GM19240 (cell line): ENCODE results near the gene ANKS1B.
"Not testable (repeated sequence)": the region's sequence is repeated elsewhere in the genome, so short reads cannot be mapped to it uniquely, and the experiment has no call there.

Source experiments
- DNase-seq: peaks from one replicate; pipeline ENCODE4 v3.0.0; 2011; ENCODE audit warnings: low spot score; ENCODE audit not compliant: insufficient read length

ANKS1B gene

GRCh38 chr12:99067171-99067785, 917.5 kb downstream of the ANKS1B start:
- no peak for DNase-seq

GRCh38 chr12:99066726-99067125, 918.0 kb downstream of the ANKS1B start:
- no peak for DNase-seq

- DNase-seq, result no peak
Observed at GRCh38 chr12:99063182-99063581, 921.6 kb downstream of the ANKS1B start.

DNA sequence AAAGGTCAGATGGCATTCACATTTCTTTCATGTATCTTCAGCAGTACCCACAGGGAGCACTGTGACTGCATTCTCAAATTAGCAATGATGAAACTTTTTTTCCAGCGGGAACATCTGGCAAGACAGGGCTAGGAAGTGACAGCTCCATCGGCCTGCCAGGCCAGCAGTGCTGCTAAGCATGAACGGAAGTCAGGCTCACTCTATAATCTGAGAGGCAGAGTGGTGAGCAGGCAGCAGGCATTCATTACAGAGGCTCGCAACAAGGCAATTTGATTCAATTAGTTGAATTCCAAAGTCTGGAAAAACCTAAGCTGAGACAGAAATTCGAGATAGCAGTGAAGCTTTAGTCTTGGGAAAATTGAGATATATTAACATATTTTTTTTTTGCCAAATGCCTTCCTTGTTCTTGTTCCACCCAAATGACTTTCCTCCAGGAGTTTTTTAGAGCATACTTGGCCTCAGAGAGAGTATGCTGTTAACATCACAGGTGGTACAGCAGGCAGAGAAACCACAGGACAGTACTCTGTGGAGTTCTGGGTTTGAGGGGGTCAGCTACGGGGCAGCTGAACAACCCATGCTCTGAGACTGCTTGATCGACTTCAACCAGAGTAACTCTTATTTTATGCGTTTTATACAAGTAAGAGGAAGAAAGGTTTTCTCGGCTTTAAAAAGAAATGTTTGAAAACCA, 924.8 kb downstream of the ANKS1B start:
- no peak for DNase-seq

- DNase-seq, result no peak
Observed at GRCh38 chr12:99057670-99058069, 927.1 kb downstream of the ANKS1B start.

DNA sequence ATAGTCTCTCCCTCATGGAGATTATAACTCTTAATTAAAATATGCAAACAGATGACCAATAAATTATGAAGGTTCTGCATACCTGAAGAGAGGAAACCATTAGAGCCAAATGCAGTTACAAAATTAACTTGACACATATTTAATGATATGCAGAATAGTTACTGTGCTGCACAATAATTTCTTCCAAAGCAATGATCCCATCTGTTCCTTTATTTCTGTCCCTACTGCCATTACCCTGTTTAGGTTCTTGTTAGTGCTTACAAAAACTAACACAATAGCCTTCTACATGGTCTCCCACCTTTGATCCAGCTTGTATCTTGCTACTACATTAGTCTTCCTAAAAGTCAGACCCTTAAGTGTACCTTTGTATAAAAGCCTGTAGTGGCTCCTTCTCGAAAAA, 928.5 kb downstream of the ANKS1B start:
- DNase-seq, result no peak

DNA sequence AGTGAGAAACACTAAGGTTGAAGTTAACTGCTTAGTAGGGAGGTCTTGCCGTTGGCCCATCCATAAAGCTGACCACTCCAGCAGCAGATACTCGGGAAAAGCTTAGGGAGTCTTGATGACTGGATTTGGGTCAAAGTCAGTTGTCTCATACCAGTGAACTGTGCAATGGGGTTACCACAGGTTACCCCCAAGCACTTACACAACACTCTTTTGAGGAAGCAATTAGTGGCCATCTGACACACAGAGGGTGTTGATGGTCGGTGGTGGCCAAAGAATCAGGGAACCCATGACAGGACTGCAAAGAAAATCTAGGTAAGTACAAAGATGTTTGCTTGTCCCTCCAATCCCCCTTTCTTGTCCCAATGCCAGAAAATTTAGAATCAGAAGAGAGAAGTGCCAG, 929.4 kb downstream of the ANKS1B start:
- DNase-seq, result no peak

GRCh38 chr12:99054601-99055128, 930.1 kb downstream of the ANKS1B start:
- DNase-seq, result no peak

DNA sequence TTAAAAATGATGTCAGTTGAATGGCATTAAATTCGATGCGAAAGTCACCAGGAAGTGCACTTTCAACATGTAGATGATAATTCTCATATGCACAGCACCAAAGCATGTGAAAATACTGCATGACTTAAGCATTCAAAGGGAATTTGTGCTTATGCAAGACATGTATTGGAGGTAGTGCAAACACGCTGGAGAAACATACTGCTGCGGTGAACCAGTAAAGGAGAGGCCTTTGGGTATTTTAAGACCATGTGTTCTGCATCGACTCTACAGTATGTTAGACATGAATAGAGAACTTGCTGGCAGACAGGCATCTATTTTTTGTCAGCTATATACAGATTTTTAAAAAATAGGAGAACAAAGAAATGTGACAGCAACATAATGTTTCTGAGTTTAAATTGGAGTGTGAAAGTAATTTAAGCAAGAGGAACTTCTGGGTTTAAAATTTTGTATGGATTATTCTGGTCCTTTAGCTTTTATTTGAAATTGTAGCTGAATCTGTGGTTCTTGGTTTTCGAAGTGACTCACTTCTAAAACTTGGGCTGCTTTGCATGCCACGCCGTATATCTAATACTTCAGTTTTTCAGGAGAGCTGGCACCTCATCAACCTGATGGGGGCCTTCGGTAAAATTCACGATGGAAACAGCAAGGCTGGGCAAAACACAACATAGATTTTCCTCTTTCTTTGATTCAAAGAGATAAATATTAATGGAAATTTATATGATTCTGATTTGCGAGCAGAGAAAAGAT, 930.9 kb downstream of the ANKS1B start:
- no peak for DNase-seq

DNA sequence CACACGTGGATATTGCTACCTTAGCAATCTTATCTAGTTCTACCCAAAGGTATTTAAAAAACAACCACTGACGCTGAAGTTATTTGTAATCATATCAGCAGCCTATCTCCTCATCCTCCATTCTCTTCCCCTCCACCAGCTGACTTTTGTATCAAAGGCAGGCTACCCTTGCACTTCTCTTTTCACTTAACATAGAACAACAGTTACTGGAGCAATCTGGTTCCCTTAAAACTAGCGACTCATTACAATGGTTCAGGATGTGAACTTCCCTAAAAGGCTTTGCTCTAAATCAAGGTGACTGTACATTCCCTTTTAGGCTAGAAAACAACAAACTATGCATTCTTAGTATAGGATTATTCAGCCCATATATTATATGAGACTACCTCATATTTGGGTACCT, 935.0 kb downstream of the ANKS1B start:
- DNase-seq, result no peak

DNA sequence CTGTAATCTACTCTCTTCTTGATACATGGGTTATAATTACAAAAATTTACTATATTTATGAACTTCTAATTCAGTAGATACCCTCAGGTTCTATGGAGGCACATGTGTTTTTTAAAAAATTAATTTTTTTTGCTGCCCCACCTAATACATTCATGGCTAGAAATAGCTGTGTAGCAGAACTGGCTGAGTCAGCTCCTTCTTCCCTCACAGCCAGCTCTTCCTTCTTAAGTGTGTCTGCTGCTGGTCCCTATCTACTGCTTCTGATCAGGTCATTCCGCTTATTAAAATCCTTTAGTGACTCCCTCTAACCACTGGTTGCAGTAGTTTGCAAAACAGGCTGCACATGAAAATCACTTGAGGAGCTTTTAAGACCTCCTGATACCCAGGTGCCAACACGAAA, 939.6 kb downstream of the ANKS1B start:
- DNase-seq, result no peak

- DNase-seq, result peak; percentile 23
Observed at GRCh38 chr12:99043319-99043914, 941.3 kb downstream of the ANKS1B start.

DNA sequence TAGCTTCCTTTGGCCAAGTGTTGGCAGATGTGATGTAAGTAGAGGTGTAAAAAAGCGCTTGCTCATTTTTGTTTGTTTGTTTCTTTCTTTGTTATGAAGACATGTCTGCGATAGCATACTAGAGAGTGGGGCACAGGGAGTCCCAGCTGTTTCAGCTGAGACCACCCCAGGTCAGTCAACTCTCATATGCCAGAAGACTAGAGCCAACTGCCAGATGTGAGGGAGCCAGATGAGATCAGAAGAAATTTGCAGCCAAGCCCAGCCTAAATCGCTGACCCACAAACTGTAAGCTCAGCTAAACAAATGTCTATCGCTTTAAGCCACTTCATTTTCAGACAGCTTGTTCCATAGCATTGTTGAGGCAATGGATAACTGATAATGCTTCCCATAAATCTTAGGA, 942.5 kb downstream of the ANKS1B start:
- no peak for DNase-seq

DNA sequence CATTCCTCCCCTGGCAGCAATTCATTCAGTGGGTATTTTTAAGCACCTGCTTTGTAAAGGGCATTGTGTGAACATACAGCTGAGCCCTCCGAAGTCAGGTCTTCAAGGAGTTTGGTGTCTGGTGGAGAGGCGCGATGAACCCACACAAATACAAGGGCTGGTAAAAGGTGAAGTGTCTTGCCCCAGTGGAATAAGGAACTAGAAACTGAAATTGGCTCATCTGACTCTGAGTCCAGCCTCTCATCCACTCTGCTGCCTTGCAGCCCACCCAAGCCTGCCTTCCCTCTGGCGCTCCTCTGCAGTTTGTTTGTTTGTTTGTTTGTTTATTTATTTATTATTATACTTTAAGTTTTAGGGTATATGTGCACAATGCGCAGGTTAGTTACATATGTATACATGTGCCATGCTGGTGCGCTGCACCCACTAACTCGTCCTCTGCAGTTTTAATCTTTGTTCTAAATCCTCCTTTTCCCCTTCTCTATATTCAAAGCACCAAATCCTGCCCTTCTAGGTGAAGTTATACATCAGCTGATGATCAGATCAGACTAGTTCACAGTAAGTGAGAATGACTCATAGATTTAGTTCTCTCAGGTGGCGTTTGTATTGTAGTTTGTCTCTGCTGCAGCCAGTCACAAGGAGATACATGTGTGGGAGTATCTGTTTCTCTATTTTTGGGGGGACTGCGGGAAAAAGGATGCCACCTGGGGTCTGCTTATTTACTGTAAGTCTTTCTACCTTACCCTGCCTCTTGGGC, 945.2 kb downstream of the ANKS1B start:
- no peak for DNase-seq

DNA sequence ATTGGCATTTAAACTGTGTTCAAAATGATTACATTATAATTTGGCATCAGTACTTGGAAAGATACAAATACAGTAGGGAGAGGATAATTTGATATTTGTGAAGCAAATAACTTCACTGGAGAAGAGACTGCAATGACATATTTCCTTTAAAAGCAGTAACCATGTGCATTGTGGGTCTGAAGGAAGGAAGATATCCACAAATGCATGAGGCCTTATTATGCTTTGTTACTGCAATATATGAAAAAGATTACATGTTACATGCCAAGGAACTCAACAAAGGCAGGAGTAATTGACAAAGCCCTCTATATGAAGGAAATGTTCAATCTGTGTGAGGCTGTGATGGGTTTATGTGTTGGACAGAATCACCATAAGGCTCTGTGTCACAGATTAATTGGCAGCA, 948.2 kb downstream of the ANKS1B start:
- DNase-seq, result no peak

DNA sequence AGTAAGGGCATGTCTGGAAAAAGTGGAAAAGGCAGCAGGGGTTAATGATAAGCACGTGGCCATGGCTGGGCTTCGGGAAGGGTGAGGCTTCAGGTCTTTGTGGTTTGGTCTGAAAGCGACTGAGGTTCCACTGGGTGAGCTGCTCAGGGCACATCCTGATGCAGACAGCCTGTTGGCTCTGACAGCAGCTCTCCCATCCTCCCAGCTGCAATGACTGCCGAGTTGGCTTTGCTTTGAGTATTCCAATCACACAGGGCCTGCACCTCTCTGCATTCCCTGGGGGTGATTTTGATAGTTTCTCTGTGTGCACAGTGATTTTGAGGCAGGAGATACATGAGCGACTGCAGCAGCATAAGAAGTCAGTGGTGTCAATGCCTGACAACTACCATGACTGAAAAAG, 948.9 kb downstream of the ANKS1B start:
- no peak for DNase-seq

DNA sequence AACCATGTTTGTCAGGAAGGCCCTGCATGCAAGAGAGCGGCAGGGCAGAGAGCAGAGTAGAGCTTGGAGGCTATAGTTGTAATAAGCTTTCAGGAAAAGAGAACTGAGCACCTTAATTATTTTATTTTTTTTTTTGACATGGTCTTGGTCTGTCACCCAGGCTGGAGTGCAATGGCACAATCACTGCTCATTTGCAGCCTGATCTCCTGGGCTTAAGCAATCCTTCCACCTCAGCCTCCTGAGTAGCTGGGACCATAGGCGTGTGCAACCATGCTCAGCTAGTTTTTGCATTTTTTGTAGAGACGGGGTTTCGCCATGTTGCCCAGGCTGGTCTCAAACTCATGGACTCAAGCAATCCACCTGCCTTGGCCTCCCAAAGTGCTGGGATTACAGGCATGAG, 950.5 kb downstream of the ANKS1B start:
- DNase-seq, result not testable (repeated sequence)

- no peak for DNase-seq
Observed at GRCh38 chr12:99029511-99030271, 955.0 kb downstream of the ANKS1B start.

GRCh38 chr12:99027461-99027860, 957.3 kb downstream of the ANKS1B start:
- no peak for DNase-seq

DNA sequence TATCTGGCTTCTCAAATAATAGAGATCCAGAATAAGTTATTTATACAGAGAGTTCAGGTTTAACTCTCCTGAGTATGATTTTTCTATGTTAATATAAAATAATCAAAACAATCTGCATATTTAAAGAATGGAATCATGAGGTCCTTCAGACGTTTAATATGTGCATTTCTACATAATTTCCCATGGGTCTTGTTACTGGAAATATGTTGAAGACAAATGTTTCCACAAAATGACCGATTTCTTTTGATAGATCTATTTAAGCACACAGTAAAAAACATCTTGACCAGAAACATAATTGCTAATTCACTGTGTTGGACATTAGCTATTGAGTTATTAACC, 957.7 kb downstream of the ANKS1B start:
- DNase-seq, result no peak
